NCI-H2227 (cell line): ENCODE data around the gene HIPK4.
"Not testable (repeated sequence)": the region's sequence is repeated elsewhere in the genome, so short reads cannot be mapped to it uniquely, and the experiment has no call there.

Experiments used
- DNase-seq: peaks from one replicate; lab custom pipeline; 2025; ENCODE audit not compliant: unreplicated experiment; lab: John Stamatoyannopoulos, UW

HIPK4 gene

DNA sequence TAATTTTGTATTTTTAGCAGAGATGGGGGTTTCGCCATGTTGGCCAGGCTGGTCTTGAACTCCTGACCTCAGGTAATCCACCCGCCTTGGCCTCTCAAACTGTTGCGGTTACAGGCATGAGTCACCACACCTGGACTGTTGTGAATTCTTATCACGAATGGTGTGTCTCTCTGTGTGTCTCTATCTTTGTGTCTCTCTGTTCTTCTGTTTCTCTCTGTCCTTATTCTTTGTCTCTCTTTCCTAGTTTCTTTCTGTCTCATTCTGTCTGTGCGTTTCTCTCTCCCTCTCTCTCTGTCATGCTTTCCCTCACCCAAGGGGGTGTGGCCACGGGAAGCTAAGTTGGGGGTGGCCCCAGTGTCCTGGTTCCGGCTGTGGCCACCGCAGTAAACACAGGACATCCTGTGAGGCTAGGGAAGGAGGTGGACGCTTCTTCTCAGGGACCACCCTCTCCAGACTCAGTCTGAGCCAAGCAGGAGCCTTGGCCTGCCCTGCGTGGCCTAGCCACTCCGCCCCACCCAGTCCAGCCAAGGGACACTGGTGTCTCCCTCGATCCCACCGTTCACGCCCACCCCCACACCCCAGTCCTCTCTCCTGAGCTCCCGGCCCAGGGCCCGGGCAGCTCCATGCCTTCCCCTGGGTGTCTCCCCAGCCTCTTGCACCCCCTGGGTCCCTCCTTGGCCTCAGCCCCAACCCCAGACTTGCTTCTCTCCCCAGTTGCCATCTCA lies 27.1 kb upstream of the HIPK4 start:
- peak; percentile 54 for DNase-seq

DNA sequence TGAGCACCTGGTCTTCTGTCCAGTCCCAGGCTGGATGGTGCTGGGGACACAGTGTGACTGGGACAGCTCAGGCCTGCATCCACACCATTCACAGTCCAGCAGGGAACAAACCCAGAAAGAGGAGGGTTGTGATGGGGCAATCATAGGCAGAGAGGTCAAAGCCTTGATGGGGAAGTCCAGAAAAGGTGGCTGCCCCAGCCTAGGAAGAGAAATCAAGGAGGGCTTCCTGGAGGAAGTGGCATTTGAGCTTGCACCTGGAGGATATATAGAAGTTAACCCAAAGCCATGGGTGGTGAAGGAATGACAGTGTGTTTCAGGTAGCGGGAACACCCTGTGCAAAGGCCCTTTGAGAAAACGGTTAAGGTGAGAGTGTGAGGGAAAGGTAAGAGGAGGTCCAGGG lies 25.8 kb upstream of the HIPK4 start:
- DNase-seq, result no peak

- DNase-seq, result no peak
Measured at GRCh38 chr19:40414542-40415535, 24.9 kb upstream of the HIPK4 start.

DNA sequence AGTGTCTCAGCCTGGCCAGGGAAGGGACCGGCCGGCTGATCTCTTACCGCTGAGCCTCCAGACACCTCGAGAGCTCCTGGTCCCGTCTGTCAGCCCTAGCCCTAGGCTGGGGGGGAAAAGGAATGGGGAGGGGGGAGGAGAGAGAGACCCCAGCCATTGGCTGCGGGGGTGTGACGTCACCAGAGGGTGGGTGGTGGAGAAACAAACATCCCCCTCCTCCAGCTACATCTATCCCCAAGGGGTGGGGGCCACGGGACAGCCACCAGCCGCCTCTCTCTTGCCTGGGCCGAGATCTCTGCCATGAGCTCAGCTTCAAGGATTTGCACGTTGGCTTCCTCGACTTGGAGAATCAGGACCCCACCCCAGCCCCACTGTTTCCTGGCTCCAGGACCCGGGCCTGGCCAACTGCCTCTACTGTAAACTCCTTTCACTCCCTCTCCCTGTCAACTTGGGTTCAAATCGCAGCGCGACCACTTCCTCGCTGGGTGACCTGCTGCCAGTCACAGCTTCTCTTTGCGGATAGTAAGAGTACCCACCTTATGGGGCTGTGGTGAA lies 23.4 kb upstream of the HIPK4 start, which contains the start of gene PRX:
TSS of gene PRX (minus strand) at position 88 of the 555 bp plus-strand sequence. CDS start 5,446 bp downstream, outside the sequence.
- DNase-seq, result peak; percentile 79

DNA sequence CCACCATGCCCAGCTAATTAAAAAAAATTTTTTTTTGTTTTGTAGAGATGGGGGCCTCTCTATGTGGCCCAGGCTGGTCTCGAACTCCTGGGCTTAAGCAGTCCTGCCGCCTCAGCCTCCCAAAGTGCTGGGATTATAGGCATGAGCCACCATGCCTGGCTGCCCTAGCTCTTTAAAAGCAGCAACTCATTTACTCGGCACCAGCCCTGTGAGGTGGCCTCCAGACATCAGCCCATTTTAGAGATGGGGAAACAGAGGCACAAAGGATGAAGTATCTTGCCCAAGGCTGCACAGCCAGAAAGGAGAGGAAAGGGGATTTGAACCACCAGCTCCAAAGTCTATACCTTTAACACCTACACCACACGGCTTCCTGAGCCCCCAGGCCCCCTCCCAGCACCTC lies 22.9 kb upstream of the HIPK4 start:
- no peak for DNase-seq

- no peak for DNase-seq
Measured at GRCh38 chr19:40411958-40412499, 22.0 kb upstream of the HIPK4 start.

DNA sequence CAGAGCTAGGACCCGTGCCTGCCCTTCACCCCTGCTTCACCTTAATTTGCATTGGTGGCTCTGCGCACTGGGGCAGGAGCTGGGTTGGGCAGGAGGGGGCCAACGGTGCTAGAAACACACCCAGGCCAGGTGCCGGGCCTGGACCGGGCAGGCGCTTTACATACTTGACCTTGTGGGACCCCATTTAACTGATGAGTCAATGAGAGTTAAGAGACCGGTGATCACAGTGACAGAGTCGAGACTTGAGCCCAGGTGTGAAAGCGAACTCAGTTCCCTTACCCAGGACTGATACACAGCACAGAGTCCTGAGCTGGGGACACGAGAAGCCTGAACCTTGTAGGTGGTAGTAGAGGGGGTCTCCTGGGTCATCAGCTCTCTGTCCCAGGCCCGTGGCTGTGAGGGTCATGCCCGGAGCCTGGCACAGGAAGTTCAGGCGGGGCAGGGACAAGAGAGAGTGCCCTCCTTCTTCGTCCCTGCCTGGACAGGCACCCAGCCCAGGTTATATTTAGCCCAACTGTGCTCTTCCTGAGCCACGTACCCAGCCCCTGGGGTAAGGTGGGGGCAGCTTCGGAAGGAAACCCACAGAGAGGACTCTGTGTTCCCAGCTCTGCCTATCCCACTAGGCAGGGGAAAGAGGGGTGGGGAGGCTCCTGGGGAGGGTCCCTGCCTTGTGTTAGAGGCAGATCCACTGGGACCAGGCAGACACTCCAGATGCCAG lies 21.3 kb upstream of the HIPK4 start:
- DNase-seq, result no peak

DNA sequence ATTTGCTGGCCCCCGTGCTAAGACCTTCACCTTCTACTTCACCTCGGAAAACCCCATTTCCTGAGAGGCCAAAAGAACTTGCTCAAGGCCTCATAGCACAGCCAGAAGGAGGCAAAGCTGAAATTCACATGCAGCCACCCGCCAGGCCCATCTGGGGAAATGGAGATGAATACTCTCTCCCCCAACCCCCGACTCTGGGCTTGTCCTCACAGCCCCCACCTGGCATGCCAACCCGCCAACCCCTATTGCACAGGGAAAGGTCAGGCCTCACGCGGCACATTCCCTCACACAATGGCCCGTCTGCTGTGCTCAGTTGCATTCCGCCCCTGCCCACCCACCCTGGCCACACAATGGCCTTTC lies 20.0 kb upstream of the HIPK4 start:
- no peak for DNase-seq

- DNase-seq, result not testable (repeated sequence)
Measured at GRCh38 chr19:40408598-40408925, 18.6 kb upstream of the HIPK4 start.

DNA sequence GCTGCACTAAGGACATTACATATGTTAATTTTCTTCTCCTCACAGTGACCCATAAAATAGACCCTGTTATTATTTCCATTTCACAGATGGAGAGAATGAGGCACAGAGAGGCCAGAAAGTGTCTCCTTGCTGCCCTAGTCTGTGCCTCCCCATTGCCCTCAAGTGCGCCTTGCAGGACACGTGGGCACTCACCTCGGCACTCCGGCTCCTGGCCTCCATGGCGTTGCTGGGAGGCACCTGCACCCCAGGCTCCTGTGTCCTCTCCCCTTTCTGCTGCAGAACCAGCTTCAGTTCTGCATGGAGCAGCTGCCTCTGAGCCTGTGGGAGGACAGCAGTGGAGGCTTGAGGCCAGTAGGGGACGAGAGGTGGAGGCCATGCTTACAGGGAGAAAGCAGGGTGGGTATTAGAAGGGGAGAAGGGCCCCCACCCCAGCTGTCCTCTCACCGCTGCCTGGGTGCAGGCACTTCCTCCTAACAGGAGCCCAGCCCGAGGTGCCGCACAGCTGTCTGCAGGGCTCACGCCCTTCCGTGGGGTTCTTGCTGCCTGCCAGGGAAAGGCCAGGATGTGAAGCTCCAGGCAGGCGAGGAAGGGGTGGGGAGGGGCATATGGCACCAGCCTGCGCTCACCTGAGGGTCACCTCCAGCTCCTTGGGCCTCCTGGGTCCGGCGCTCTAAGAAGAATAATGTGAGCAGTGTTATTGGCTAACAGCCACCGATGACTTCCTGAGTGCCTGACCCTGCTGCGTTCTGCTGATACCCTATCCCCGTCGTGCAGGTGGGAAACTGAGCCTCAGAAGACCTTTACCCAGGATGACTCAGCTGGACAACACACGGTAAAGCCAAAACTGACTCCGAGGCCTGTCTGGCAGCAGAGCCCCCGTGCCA lies 18.0 kb upstream of the HIPK4 start:
- no peak for DNase-seq

DNA sequence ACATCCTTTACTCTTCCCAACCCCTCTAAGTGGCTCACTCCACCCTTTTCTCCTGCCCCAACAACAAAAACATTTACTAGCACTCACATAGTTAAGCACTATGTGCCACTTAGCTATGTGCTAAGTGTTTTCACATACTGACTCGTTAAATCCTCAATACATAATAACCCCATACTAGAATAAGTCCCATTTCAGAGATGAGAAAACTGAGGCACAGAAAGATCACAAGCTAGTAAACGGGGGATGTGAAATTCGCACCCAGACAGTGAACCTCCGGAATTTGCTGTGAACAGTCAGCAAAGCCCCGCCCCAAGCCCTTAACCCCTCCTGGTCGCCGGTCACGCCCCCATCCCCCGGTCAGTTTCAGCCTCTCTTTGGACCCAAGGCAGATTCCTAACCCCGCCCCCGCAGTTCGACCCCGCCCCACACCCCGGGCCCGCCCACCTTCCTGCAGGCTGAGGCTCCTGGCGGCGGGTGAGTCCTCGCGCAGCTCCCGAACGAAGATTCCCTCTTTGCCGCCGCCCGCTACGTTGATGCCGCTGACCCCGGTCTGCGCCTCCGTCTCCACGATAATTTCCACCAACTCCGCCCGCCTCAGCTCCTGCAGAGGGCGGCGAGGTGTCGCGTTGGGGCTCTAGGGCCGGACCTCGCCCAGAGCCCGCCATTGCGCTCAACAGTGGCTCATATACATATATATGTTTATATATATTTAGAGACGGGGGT lies 13.4 kb upstream of the HIPK4 start:
- DNase-seq, result peak; percentile 93

DNA sequence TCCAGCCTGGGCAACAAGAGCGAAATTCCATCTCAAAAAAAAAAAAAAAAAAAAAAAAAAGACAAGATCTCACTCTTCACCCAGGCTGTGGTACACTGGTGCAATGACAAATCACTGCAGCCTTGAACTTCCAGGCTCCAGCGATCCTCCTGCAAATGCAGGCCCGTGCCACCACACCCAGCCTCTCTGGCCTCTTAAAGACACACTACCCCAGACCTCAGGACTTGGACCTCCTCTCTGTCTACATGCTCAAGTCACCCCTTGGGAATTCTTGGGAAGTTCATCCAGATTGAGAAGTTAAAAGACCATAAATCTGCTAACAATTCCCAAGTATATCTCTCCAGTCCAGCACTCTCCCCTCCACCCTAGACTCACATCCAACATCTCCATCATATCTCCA lies 10.6 kb upstream of the HIPK4 start:
- no peak for DNase-seq

GRCh38 chr19:40398417-40399131 lies 8.6 kb upstream of the HIPK4 start:
- DNase-seq, result peak; percentile 98

DNA sequence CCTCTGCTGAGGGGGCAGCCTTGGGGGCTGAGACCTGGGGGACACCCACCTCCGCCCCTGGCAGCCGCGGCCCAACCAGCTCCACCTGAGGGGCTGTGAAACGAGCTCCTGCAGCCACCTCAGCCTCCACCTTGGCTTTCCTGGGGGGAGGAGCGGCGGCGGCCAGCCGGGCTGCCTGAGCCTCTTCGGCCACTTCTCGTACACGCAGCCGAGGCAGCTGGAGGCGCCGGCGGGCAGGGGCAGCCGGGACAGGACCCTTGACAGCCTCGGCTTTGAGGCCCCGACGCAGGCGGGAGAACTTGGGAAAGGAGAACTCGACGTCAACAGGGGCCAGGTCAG lies 7.6 kb upstream of the HIPK4 start:
- DNase-seq, result no peak

- no peak for DNase-seq
Measured at GRCh38 chr19:40396886-40397567, 7.0 kb upstream of the HIPK4 start.

DNA sequence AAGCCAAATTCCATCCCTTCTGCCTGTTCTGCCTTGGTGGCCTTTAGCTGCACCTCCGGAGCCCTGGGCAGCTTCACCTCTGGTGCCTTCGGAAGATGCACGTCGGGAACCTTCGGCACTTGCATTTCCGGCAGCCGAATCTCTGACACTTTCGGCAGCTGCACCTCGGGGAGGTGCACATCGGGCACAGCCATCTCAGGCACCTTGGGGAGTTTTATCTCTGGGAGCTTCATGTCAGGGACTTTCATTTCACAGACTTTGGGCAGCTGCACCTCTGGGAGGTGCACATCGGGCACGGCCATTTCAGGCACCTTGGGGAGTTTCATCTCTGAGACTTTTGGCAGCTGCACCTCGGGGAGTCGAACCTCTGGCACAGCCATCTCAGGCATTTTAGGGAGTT lies 6.0 kb upstream of the HIPK4 start:
- no peak for DNase-seq

DNA sequence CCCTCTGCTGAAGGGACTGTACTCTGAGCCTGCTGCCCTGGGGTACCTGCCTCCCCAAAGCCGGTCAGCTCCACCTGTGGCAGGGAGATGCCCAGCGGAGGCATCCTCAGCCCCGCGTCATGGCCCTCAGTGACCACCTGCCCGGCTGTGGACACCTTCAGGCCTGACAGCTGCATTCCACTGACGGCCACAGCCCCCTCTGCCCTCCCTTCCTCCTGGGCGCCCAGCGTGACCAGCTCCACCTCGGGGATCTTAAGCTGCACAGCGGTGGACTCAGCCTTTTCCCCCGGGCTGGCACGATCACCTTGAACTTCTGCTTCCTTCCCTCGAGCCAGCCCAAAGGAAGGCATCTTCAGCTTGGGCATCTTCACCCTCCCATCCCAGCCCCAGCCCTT lies 4.8 kb upstream of the HIPK4 start:
- no peak for DNase-seq
